Measurements from ENCODE around the gene S100A14. TPM values are rescaled to one million over a fixed set of nuclear protein-coding genes. Genes with fewer than 3 reads are reported as not detected.
"Not testable (repeated sequence)": the region's sequence is repeated elsewhere in the genome, so short reads cannot be mapped to it uniquely, and the experiment has no call there.

S100A14 gene
- total and polyA plus RNA-seq, 5 experiments from 2014 or later = not detected

DNA sequence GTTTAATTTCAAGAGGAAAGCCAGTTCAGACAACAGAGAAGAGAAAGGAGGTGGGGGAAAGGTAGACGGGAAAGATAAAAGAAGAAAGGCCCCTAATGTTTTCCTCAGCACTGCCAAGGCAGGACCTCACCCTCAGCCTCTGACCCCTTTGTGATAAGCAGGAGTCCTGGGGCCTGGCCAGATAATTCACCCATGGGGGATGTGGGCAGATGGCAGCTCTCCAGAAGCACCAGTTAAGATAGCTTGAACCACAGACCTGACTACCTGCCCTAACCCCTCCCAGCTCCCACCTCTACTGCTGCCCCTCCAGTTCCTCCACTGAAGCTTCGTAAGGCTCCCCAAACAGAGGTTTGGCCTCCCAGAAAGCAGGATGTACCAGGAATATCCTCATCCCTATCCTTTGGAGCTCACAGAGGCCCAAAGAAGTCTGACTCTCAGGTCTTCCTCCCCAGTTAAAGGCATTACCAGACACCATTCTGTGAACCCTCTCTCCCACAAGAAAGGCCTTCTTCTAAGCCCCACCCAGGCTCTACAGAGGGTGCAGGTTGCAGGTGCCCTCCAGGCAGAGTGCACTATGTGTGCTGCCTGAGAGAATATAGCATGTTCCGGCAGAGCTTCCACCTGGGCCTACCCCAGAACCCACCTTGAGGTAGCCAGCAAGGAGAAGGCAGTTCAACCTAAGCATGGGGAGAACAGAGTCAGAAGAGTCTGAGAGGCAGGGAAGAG, 33.2 kb upstream of the S100A14 start:
- H3K4me1 Mint-ChIP-seq = peaks cover 32 to 63% (median 61%) of the 10 kb centered on the region in 4 donors

DNA sequence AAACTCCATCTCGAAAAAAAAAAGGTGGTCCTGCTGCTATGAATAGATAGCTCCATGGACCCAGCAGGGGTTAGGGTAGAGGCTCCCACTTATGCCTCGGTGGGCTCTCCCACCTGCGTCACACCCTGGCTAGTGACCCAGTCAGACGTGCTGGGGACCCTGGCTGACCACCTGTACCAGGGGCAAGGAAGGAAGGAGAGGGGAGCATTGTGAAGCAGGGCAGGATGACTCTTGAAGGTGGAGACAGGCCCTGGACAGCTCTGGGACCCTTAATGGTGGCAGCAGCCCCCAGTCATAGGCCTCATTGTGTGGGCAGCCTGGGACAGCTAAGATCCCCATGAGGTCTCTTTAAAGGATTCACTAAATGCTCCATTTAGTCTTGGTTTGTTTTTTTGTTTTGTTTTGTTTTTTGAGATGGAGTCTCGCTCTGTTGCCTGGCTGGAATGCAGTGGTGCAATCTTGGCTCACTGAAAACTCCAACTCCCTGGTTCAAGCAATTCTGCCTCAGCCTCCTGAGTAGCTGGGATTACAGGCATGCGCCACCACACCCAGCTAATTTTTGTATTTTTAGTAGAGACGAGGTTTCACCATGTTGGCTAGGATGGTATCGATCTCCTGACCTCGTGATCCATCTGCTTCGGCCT, 32.0 kb upstream of the S100A14 start:
- H3K4me1 Mint-ChIP-seq = peaks cover 39 to 74% (median 72%) of the 10 kb centered on the region in 4 donors
- no peaks in the 10 kb centered on the region for H3K27me3 Mint-ChIP-seq
- peak overlapping the region in 5 of 10 donors; percentile 20 to 53 (median 50) for H3K4me3 Mint-ChIP-seq
- H3K36me3 Mint-ChIP-seq = peaks cover 20 to 43% (median 23%) of the 10 kb centered on the region in 3 donors
- POLR2A ChIA-PET = interaction anchor here (0.9 to 10.4 kb wide), 6 partner anchors 9 to 116 kb away, joined by 3 to 85 read pairs (median 7); partner anchors contain the start of genes CHTOP and INTS3
- DNase-seq (no peak), ATAC-seq (no peak)
- H3K27ac Mint-ChIP-seq = peak overlapping the region in 9 of 10 donors; percentile 68 to 97 (median 90)
- H3K9me3 Mint-ChIP-seq = no peaks in the 10 kb centered on the region

More for the DNA sequence above, 33.2 kb upstream of the S100A14 start:
- Mint-ChIP-seq H3K27me3 (no peaks in the 10 kb centered on the region), H3K9me3 (no peaks in the 10 kb centered on the region), H3K36me3 (peaks cover 11 to 32% (median 16%) of the 10 kb centered on the region in 3 donors), H3K4me3 (peak overlapping the region; percentile 61 to 91 (median 83)), H3K27ac (peak overlapping the region; percentile 71 to 97 (median 94))
- POLR2A ChIA-PET = interaction anchor here (0.5 to 10.4 kb wide), 10 partner anchors 10 to 112 kb away, joined by 3 to 85 read pairs (median 6); partner anchors contain the start of genes CHTOP, ILF2, INTS3 and NPR1
- DNase-seq (peak in 8 of 10 donors; percentile 13 to 75 (median 48)), ATAC-seq (peak; percentile 90 to 97)

DNA sequence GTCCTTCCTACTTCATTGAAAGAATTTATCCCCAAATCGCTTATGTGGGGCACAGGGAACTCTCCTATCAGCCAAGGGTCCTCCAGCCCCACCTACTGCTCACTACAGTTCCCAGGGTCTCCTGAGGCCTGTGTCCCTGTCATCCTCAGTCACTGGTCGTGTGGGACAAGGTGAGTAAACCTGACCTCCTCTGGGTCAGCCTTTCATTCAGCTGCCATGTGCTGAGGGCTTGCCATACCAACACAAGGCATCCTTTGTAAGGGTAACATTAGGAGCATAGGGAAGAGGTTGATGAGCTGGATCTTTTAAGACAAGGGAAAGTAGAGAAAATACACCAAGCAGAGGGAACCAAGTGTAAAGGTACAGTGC, 31.2 kb upstream of the S100A14 start:
- DNase-seq (no peak), ATAC-seq (no peak)
- Mint-ChIP-seq H3K36me3 (peaks cover 20 to 51% (median 27%) of the 10 kb centered on the region in 3 donors), H3K4me3 (peak overlapping the region in 6 of 10 donors; percentile 11 to 50 (median 26)), H3K9me3 (no peaks in the 10 kb centered on the region), H3K27ac (peak overlapping the region; percentile 67 to 94 (median 81)), H3K4me1 (peaks cover 40 to 79% (median 77%) of the 10 kb centered on the region in 4 donors), H3K27me3 (no peaks in the 10 kb centered on the region)
- POLR2A ChIA-PET = interaction anchor here (0.6 to 10.4 kb wide), 4 partner anchors 9 to 136 kb away, joined by 3 to 85 read pairs (median 6); partner anchors contain the start of gene CHTOP

DNA sequence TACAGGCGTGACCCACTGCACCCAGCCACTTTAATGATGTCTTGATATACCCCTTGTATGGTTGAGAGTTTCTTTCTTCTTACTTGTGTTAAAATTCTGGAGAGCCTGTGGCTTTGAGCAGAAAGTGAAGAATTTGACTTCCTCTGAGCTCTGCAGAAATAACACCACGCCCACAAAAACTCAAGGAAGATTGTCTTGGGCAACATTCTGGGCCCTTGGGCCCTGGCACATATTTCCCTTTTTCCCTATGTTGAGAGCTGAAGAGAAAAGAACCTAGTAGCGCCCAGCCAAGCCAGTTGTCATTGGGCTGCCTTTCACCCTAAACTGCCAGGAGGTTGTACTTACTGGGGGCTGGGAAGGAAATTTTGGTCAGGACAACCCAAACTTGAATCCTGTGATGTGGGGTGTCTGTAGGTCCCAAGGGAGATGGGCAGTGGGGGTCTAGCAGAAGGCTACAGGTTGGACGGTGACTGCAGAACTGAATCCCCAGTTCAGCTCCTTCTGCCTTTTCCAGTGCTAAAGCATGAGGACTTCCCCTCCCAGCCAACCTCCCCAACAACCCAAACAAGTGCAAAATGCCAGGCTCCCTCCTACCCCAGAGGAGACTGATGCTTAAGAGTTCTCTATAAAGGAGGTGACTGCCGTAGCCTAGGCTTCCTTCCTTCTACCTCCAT, 30.7 kb upstream of the S100A14 start:
- H3K36me3 Mint-ChIP-seq = peaks cover 20 to 57% (median 27%) of the 10 kb centered on the region in 3 donors
- peak overlapping the region; percentile 67 to 94 (median 81) for H3K27ac Mint-ChIP-seq
- ATAC-seq (no peak), DNase-seq (no peak)
- POLR2A ChIA-PET = interaction anchor here (0.6 to 10.4 kb wide), 3 partner anchors 9 to 136 kb away, joined by 3 to 85 read pairs (median 7); partner anchors contain the start of gene CHTOP
- H3K4me3 Mint-ChIP-seq = peak overlapping the region in 6 of 10 donors; percentile 11 to 75 (median 32)
- H3K9me3 Mint-ChIP-seq = no peaks in the 10 kb centered on the region
- H3K27me3 Mint-ChIP-seq = no peaks in the 10 kb centered on the region
- H3K4me1 Mint-ChIP-seq = peaks cover 40 to 84% (median 82%) of the 10 kb centered on the region in 4 donors

- Mint-ChIP-seq H3K4me3 (peak overlapping the region in 1 of 10 donors; percentile 15), H3K27me3 (no peaks in the 10 kb centered on the region), H3K36me3 (peaks cover 20 to 82% (median 32%) of the 10 kb centered on the region in 3 donors), H3K4me1 (peaks cover 32 to 83% (median 81%) of the 10 kb centered on the region in 4 donors), H3K9me3 (no peaks in the 10 kb centered on the region), H3K27ac (peak overlapping the region in 9 of 10 donors; percentile 18 to 81 (median 50))
- ATAC-seq = no peak
- POLR2A ChIA-PET = interaction anchor here (0.6 to 10.4 kb wide), 5 partner anchors 8 to 107 kb away, joined by 3 to 85 read pairs (median 4); partner anchors contain the start of genes CHTOP and SNAPIN
- no peak for DNase-seq
These were observed 27.7 kb upstream of the S100A14 start for GRCh38 chr1:153643816-153644215.

DNA sequence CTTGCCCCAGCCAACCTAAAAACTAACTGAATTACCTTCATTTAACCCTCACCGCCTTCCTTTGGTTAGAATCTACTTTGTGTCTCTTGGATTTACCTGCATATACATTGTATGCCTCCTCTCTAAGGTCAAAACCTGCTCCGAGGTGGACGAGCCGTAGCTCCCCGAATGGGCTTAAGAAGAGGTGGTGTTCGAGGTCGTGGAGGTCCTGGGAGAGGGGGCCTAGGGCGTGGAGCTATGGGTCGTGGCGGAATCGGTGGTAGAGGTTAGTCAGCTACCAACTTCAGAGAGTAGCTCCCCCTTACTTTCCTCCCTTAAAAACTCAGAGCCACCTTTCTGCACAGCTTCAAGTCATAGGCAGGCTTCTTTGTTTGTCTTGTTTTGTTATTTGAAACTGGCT, 27.0 kb upstream of the S100A14 start:
- no peak overlapping the region for H3K4me3 Mint-ChIP-seq
- POLR2A ChIA-PET = interaction anchor here (0.8 to 10.4 kb wide), 3 partner anchors 9 to 16 kb away, joined by 3 to 85 read pairs (median 6); partner anchors contain the start of genes CHTOP and SNAPIN
- H3K9me3 Mint-ChIP-seq = no peaks in the 10 kb centered on the region
- H3K27me3 Mint-ChIP-seq = no peaks in the 10 kb centered on the region
- peaks cover 30 to 80% (median 79%) of the 10 kb centered on the region in 4 donors for H3K4me1 Mint-ChIP-seq
- ATAC-seq (no peak), DNase-seq (no peak)
- H3K36me3 Mint-ChIP-seq = peaks cover 20 to 90% (median 32%) of the 10 kb centered on the region in 3 donors
- peak overlapping the region in 9 of 10 donors; percentile 0 to 86 (median 47) for H3K27ac Mint-ChIP-seq

DNA sequence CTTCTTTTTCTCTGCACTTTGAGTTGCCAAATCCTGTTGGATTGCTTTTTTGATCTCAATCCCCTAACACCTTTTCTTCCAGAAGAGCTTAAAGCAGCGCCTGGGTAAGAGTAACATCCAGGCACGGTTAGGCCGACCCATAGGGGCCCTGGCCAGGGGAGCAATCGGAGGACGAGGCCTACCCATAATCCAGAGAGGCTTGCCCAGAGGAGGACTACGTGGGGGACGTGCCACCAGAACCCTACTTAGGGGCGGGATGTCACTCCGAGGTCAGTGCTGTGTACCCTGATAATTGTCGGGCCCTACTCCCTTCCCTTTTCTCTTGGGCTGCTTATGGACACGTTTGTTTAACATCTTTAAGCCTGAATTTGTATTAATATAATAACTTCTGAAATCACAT, 26.0 kb upstream of the S100A14 start:
- POLR2A ChIA-PET = no interaction called here
- H3K27ac Mint-ChIP-seq = peak overlapping the region in 5 of 10 donors; percentile 37 to 86 (median 66)
- H3K4me1 Mint-ChIP-seq = peaks cover 25 to 76% (median 76%) of the 10 kb centered on the region in 4 donors

DNA sequence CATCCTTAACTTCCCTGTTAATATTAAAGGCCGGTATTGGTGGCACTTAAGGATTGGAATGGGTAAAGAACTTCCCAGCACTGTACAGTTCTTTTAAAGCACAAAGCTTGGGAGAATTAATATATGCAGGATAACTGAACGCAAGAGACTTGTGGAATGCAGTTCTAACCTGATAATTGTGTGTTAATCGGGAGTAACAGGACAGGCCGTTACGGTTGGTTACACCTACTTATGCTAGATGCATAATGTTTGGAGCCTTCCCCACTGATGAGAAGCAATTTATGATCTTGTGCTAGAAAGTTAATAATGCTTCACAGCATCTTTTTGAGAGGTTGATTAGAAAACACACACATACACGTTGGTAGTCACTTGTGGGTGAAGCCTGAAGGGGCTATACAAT, 24.7 kb upstream of the S100A14 start:
- no peaks in the 10 kb centered on the region for H3K9me3 Mint-ChIP-seq
- peak overlapping the region in 1 of 10 donors; percentile 0 for H3K4me3 Mint-ChIP-seq
- H3K36me3 Mint-ChIP-seq = peaks cover 28 to 95% (median 33%) of the 10 kb centered on the region in 3 donors
- no peaks in the 10 kb centered on the region for H3K27me3 Mint-ChIP-seq
- no peak for ATAC-seq
- no peak for DNase-seq
- H3K4me1 Mint-ChIP-seq = peaks cover 23 to 76% (median 73%) of the 10 kb centered on the region in 4 donors
- H3K27ac Mint-ChIP-seq = peak overlapping the region in 5 of 10 donors; percentile 17 to 69 (median 33)
- POLR2A ChIA-PET = interaction anchor here (3.9 kb wide), 1 partner anchor 9 kb away, joined by 26 read pairs; no protein-coding TSS in a partner anchor

More for the DNA sequence above, 26.0 kb upstream of the S100A14 start:
- Mint-ChIP-seq H3K4me3 (peak overlapping the region in 2 of 10 donors; percentile 13 to 14), H3K9me3 (no peaks in the 10 kb centered on the region), H3K27me3 (no peaks in the 10 kb centered on the region), H3K36me3 (peaks cover 26 to 95% (median 34%) of the 10 kb centered on the region in 3 donors)
- DNase-seq = no peak
- ATAC-seq = no peak

- Mint-ChIP-seq H3K4me1 (peaks cover 17 to 75% (median 68%) of the 10 kb centered on the region in 4 donors), H3K27ac (peak overlapping the region in 2 of 10 donors; percentile 82), H3K36me3 (peaks cover 22 to 93% (median 29%) of the 10 kb centered on the region in 3 donors)
- not testable (repeated sequence) for H3K27me3 Mint-ChIP-seq, H3K9me3 Mint-ChIP-seq, DNase-seq, H3K4me3 Mint-ChIP-seq, ATAC-seq
- POLR2A ChIA-PET = interaction anchor here (0.7 to 3.9 kb wide), 2 partner anchors 9 to 1151 kb away, joined by 4 to 26 read pairs; no protein-coding TSS in a partner anchor
These were observed 24.1 kb upstream of the S100A14 start for GRCh38 chr1:153640213-153640612.

GRCh38 chr1:153639280-153639679, 23.2 kb upstream of the S100A14 start:
- H3K27me3 Mint-ChIP-seq = no peaks in the 10 kb centered on the region
- no peak overlapping the region for H3K4me3 Mint-ChIP-seq
- no peak for ATAC-seq
- peaks cover 19 to 89% (median 24%) of the 10 kb centered on the region in 3 donors for H3K36me3 Mint-ChIP-seq
- POLR2A ChIA-PET = interaction anchor here (3.9 kb wide), 1 partner anchor 10 kb away, joined by 26 read pairs; no protein-coding TSS in a partner anchor
- peak overlapping the region in 1 of 10 donors; percentile 29 for H3K27ac Mint-ChIP-seq
- H3K9me3 Mint-ChIP-seq = no peaks in the 10 kb centered on the region
- DNase-seq = no peak
- peaks cover 20 to 72% (median 62%) of the 10 kb centered on the region in 4 donors for H3K4me1 Mint-ChIP-seq

DNA sequence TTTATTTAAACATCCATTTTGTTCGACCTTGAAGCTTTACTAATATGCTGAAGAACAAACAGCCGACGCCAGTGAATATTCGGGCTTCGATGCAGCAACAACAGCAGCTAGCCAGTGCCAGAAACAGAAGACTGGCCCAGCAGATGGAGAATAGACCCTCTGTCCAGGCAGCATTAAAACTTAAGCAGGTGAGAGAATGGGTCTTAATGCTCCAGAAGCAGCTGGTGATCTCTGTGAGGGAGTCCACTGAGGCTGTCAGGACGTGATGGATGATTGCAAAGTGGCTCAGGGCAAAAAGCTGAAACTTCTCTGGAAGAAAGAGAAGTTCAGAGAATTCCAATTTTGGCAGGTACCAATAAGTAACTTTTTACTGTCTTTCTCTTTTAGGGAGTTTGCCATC, 22.1 kb upstream of the S100A14 start:
- Mint-ChIP-seq H3K36me3 (peaks cover 10 to 80% (median 17%) of the 10 kb centered on the region in 3 donors), H3K27ac (peak overlapping the region in 1 of 10 donors; percentile 37), H3K9me3 (no peaks in the 10 kb centered on the region), H3K27me3 (no peaks in the 10 kb centered on the region), H3K4me3 (no peak overlapping the region), H3K4me1 (peaks cover 16 to 69% (median 61%) of the 10 kb centered on the region in 4 donors)
- no peak for ATAC-seq
- POLR2A ChIA-PET = interaction anchor here (0.9 to 3.9 kb wide), 4 partner anchors 9 to 352 kb away, joined by 3 to 26 read pairs (median 6); partner anchors contain the start of gene RPS27
- DNase-seq = no peak
